Ishikawa (cell line): ENCODE data around the gene PPFIA4.

ENCODE experiments used
- CEBPB ChIP-seq: IDR thresholded peaks from 2 replicates; pipeline ENCODE4 v1.6.1; 2012
- CREB1 ChIP-seq: IDR thresholded peaks from 2 replicates; pipeline ENCODE4 v1.6.1; 2012; ENCODE audit warnings: low read depth
- EGR1 ChIP-seq: IDR thresholded peaks from 2 replicates; pipeline ENCODE4 v1.6.1; 2012
- EP300 ChIP-seq: IDR thresholded peaks from 2 replicates; pipeline ENCODE4 v1.6.1; 2012; ENCODE audit warnings: borderline replicate concordance
- FOXM1 ChIP-seq: IDR thresholded peaks from 2 replicates; pipeline ENCODE4 v1.6.1; 2012; ENCODE audit warnings: low read depth, borderline replicate concordance
- MAX ChIP-seq: IDR thresholded peaks from 2 replicates; pipeline ENCODE4 v1.6.1; 2012
- NFIC ChIP-seq: IDR thresholded peaks from 2 replicates; pipeline ENCODE4 v1.6.1; 2012
- RAD21 ChIP-seq: IDR thresholded peaks from 2 replicates; pipeline ENCODE4 v1.6.1; 2012; ENCODE audit warnings: low read depth
- REST ChIP-seq: IDR thresholded peaks from 2 replicates; pipeline ENCODE4 v1.6.1; 2012; ENCODE audit warnings: low read depth, mild to moderate bottlenecking
- TAF1 ChIP-seq: IDR thresholded peaks from 2 replicates; pipeline ENCODE4 v1.6.1; 2012; ENCODE audit warnings: low read depth, mild to moderate bottlenecking
- TCF12 ChIP-seq: IDR thresholded peaks from 2 replicates; pipeline ENCODE4 v1.6.1; 2012; ENCODE audit warnings: low read depth
- TEAD4 ChIP-seq: IDR thresholded peaks from 2 replicates; pipeline ENCODE4 v1.6.1; 2012
- USF1 ChIP-seq: IDR thresholded peaks from 2 replicates; pipeline ENCODE4 v1.6.1; 2012
- YY1 ChIP-seq: IDR thresholded peaks from 2 replicates; pipeline ENCODE4 v1.6.1; 2012; ENCODE audit warnings: low read depth
- ZBTB7A ChIP-seq: IDR thresholded peaks from 2 replicates; pipeline ENCODE4 v1.6.1; 2012; ENCODE audit warnings: low read depth

Gene PPFIA4

GRCh38 chr1:203124546-203125317, 98.4 kb downstream of the PPFIA4 start:
- 0 out of 2 replicates have a peak, but pooled peaks have one; percentile 15 for TF ChIP-seq NFIC
- TF ChIP-seq RAD21, result no peak

- TF ChIP-seq REST (no peak), FOXM1 (no peak), TAF1 (no peak), MAX (no peak), EP300 (no peak), CREB1 (no peak), RAD21 (peak; percentile 37), USF1 (no peak)
Measured at GRCh38 chr1:203126151-203126865, 100.0 kb downstream of the PPFIA4 start.

- TF ChIP-seq REST (peak; percentile 26; the same call in 1 of the 2 replicates), YY1 (no peak), EGR1 (no peak)
Measured at GRCh38 chr1:203126866-203127665, 100.8 kb downstream of the PPFIA4 start.

- TF ChIP-seq CEBPB (no peak), NFIC (no peak; the same call in 1 of the 2 replicates), REST (no peak), RAD21 (peak; percentile 3; the same call in 1 of the 2 replicates), CREB1 (no peak), ZBTB7A (0 out of 2 replicates have a peak, but pooled peaks have one; percentile 57), TAF1 (peak; percentile 65), EP300 (no peak), EGR1 (peak; percentile 12; the same call in 1 of the 2 replicates), TEAD4 (no peak), MAX (peak; percentile 83), FOXM1 (no peak), YY1 (no peak), TCF12 (no peak), USF1 (peak; percentile 85)
Measured at GRCh38 chr1:203127666-203128430, 101.6 kb downstream of the PPFIA4 start, which contains the start of gene ADORA1. Gene ADORA1 (plus strand): TSS chr1:203127726. CDS start chr1:203128842, 1,116 bp downstream.
